Smooth muscle cell (in vitro differentiated cells): Measurements from ENCODE around the gene TMEM183A. TPM values are rescaled to one million over a fixed set of nuclear protein-coding genes. Genes with fewer than 3 reads are reported as not detected.

Source experiments
- DNase-seq: peaks from one replicate; lab custom pipeline; 2025; ENCODE audit not compliant: unreplicated experiment; lab: John Stamatoyannopoulos, UW
- H2AFZ ChIP-seq: fragments of 200-600 bp; sonication (generic); 2 replicates; pipeline ENCODE4 v1.6.0; 2016; ENCODE audit warnings: antibody characterized with exemption, low read depth, mild to moderate bottlenecking
- H3F3A ChIP-seq: fragments of 200-600 bp; sonication (generic); 2 replicates; pipeline ENCODE4 v1.6.0; 2017; ENCODE audit warnings: antibody characterized with exemption, low read depth
- H3K27ac ChIP-seq: fragments of 200-600 bp; sonication (generic); 2 replicates; pipeline ENCODE4 v1.5.1; 2016; ENCODE audit warnings: low read depth, mild to moderate bottlenecking
- H3K27me3 ChIP-seq: fragments of 200-600 bp; sonication (generic); 2 replicates; pipeline ENCODE4 v1.6.1; 2016; ENCODE audit warnings: low read depth, mild to moderate bottlenecking
- H3K36me3 ChIP-seq: fragments of 200-600 bp; sonication (generic); 2 replicates; pipeline ENCODE4 v1.5.1; 2016; ENCODE audit warnings: low read depth
- H3K4me1 ChIP-seq: fragments of 200-600 bp; sonication (generic); 2 replicates; pipeline ENCODE4 v1.5.1; 2016; ENCODE audit warnings: low read depth
- H3K4me2 ChIP-seq: fragments of 200-600 bp; sonication (generic); 2 replicates; pipeline ENCODE4 v1.6.0; 2016; ENCODE audit warnings: mild to moderate bottlenecking
- H3K4me3 ChIP-seq: fragments of 200-600 bp; sonication (generic); 2 replicates; pipeline ENCODE4 v1.5.1; 2016; ENCODE audit warnings: mild to moderate bottlenecking
- H3K79me2 ChIP-seq: fragments of 200-600 bp; sonication (generic); 2 replicates; pipeline ENCODE4 v1.6.0; 2016; ENCODE audit warnings: low read depth, mild to moderate bottlenecking
- H3K9ac ChIP-seq: fragments of 200-600 bp; sonication (generic); 2 replicates; pipeline ENCODE4 v1.6.0; 2016; ENCODE audit warnings: low read depth
- H3K9me3 ChIP-seq: fragments of 200-600 bp; sonication (generic); replicated peaks from 2 replicates; pipeline ENCODE4 v1.5.1; 2016; ENCODE audit warnings: low read depth
- H4K20me1 ChIP-seq: fragments of 200-600 bp; sonication (generic); 2 replicates; pipeline ENCODE4 v1.6.0; 2016; ENCODE audit warnings: low read depth
- CTCF ChIP-seq: fragments of 200-600 bp; sonication (generic); IDR thresholded peaks from 2 replicates; pipeline ENCODE4 v1.5.1; 2017; ENCODE audit warnings: borderline replicate concordance, mild to moderate bottlenecking, antibody characterized with exemption; ENCODE audit not compliant: insufficient read depth, poor library complexity, severe bottlenecking
- WGBS: methylation state at CpG from one replicate; pipeline ENCODE4 v1.1.7; 2016; ENCODE audit warnings: low lambda C conversion rate; 5-methylcytosine and 5-hydroxymethylcytosine counted together
- polyA plus RNA-seq: library from polyadenylated mRNA; unstranded; fragments of >200 nt; fragmentation: Nextera tagmentation; extraction: Ambion mirVana; gene quantifications from 2 replicates; pipeline ENCODE4 v1.2.1, GENCODE V29; 2016
- total RNA-seq: library from RNA; depleted of rRNA; stranded (reverse); fragments of >200 nt; gene quantifications from 2 replicates; pipeline ENCODE4 v1.2.3, GENCODE V29; 2014

TMEM183A gene
- total and polyA plus RNA-seq, 2 experiments from 2014 or later, result 54.9 to 55.0 TPM

- Histone ChIP-seq H3K27me3 (no peaks in the 10 kb centered on the region), H3K79me2 (peaks cover 22% of the 10 kb centered on the region)
- no peak for TF ChIP-seq CTCF
Observed at GRCh38 chr1:203033287-203033686, 26.1 kb downstream of the TMEM183A start.

GRCh38 chr1:203033917-203034316 is 26.7 kb downstream of the TMEM183A start:
- Histone ChIP-seq H3K27me3 (no peaks in the 10 kb centered on the region), H3K4me2 (no peak overlapping the region), H3K27ac (no peak overlapping the region), H3K79me2 (peaks cover 22% of the 10 kb centered on the region), H3K4me3 (no peak overlapping the region), H2AFZ (no peak overlapping the region), H3K4me1 (peaks cover 8% of the 10 kb centered on the region), H3F3A (no peaks in the 10 kb centered on the region), H3K9ac (no peak overlapping the region), H3K36me3 (no peaks in the 10 kb centered on the region), H4K20me1 (peaks cover 100% of the 10 kb centered on the region), H3K9me3 (no peaks in the 10 kb centered on the region)
- no peak for DNase-seq
- WGBS, result 91% methylated on average over 2 of the region's 2 CpGs
- TF ChIP-seq CTCF, result no peak

More at GRCh38 chr1:203033287-203033686, 26.1 kb downstream of the TMEM183A start:
- no peak overlapping the region for H3K9ac ChIP-seq
- H3K36me3 ChIP-seq, result no peaks in the 10 kb centered on the region
- H3K27ac ChIP-seq, result no peak overlapping the region
- 85% methylated on average over 2 of the region's 2 CpGs for WGBS
- H3K9me3 ChIP-seq, result no peaks in the 10 kb centered on the region
- no peaks in the 10 kb centered on the region for H3F3A ChIP-seq
- H4K20me1 ChIP-seq, result peaks cover 100% of the 10 kb centered on the region
- no peak overlapping the region for H3K4me3 ChIP-seq
- no peak overlapping the region for H2AFZ ChIP-seq
- peaks cover 10% of the 10 kb centered on the region for H3K4me1 ChIP-seq
- H3K4me2 ChIP-seq, result no peak overlapping the region
- no peak for DNase-seq

GRCh38 chr1:203034422-203035110 is 27.4 kb downstream of the TMEM183A start:
- no peak overlapping the region for H3K4me3 ChIP-seq
- whole genome bisulfite sequencing, result 90% methylated on average over 10 of the region's 10 CpGs
- H3K4me2 ChIP-seq, result no peak overlapping the region
- peaks cover 8% of the 10 kb centered on the region for H3K4me1 ChIP-seq
- H3K27ac ChIP-seq, result no peak overlapping the region
- H4K20me1 ChIP-seq, result peaks cover 99% of the 10 kb centered on the region
- H3K36me3 ChIP-seq, result no peaks in the 10 kb centered on the region
- H3K9me3 ChIP-seq, result no peaks in the 10 kb centered on the region
- peaks cover 18% of the 10 kb centered on the region for H3K79me2 ChIP-seq
- no peak overlapping the region for H3K9ac ChIP-seq
- peaks cover under 1% of the 10 kb centered on the region for H3F3A ChIP-seq
- DNase-seq, result no peak
- H3K27me3 ChIP-seq, result no peaks in the 10 kb centered on the region
- TF ChIP-seq CTCF, result no peak
- H2AFZ ChIP-seq, result no peak overlapping the region
